PC-9 (cell line): Measurements from ENCODE around the gene ELFN1. TPM values are rescaled to one million over a fixed set of nuclear protein-coding genes. Genes with fewer than 3 reads are reported as not detected.

Source experiments
- BruUV-seq: library from RNA; stranded (reverse); fragments of 400-500 nt; replicated peaks from 2 replicates; lab custom pipeline; 2021; lab: Mats Ljungman, UMichigan
- CTCF ChIA-PET: fragments of 300-600 bp; sonication (Branson Sonifier 250); formaldehyde crosslinking; loops from one replicate; lab custom pipeline; 2022; ENCODE audit warnings: antibody characterized with exemption; lab: Charles Lee
- POLR2A ChIA-PET: fragments of 300-600 bp; sonication (Branson Sonifier 250); formaldehyde crosslinking; loops from one replicate; lab custom pipeline; 2022; ENCODE audit warnings: antibody characterized with exemption; ENCODE audit not compliant: unreplicated experiment; lab: Charles Lee
- DNase-seq, 2 experiments: peaks; one replicate each; pipeline versions ENCODE4 v3.0.0 to v3.0.0-alpha.2; 2015 to 2022; ENCODE audit warnings: mixed read lengths in 1 of 2
- H2AFZ ChIP-seq: fragments of 200-600 bp; sonication (generic); 2 replicates; pipeline ENCODE4 v1.8.1; 2017; ENCODE audit warnings: antibody characterized with exemption
- H3F3A ChIP-seq: fragments of 200-600 bp; sonication (generic); 2 replicates; pipeline ENCODE4 v1.8.1; 2017; ENCODE audit warnings: antibody characterized with exemption, mild to moderate bottlenecking, low read depth; ENCODE audit not compliant: insufficient read depth
- H3K27ac ChIP-seq: fragments of 200-600 bp; sonication (generic); 2 replicates; pipeline ENCODE4 v1.6.1; 2016; ENCODE audit warnings: mixed run types
- H3K27me3 ChIP-seq: fragments of 200-600 bp; sonication (generic); 2 replicates; pipeline ENCODE4 v1.6.1; 2016; ENCODE audit warnings: low read depth, mixed run types; ENCODE audit not compliant: insufficient read depth
- H3K36me3 ChIP-seq: fragments of 200-600 bp; sonication (generic); 2 replicates; pipeline ENCODE4 v1.6.1; 2016; ENCODE audit warnings: low read depth, mixed run types
- H3K4me1 ChIP-seq: fragments of 200-600 bp; sonication (generic); replicated peaks from 2 replicates; pipeline ENCODE4 v1.6.1; 2016; ENCODE audit warnings: mixed run types; ENCODE audit not compliant: insufficient read depth
- H3K4me2 ChIP-seq: fragments of 200-600 bp; sonication (generic); 2 replicates; pipeline ENCODE4 v1.6.1; 2017; ENCODE audit warnings: mixed run types
- H3K4me3 ChIP-seq: fragments of 200-600 bp; sonication (generic); 2 replicates; pipeline ENCODE4 v1.6.1; 2016; ENCODE audit warnings: mixed run types
- H3K79me2 ChIP-seq: fragments of 200-600 bp; sonication (generic); 2 replicates; pipeline ENCODE4 v1.6.1; 2017; ENCODE audit warnings: low read depth, mixed run types
- H3K9me2 ChIP-seq: fragments of 200-600 bp; sonication (generic); 2 replicates; pipeline ENCODE4 v1.8.1; 2017; ENCODE audit warnings: mild to moderate bottlenecking; ENCODE audit not compliant: insufficient read depth
- H3K9me3 ChIP-seq: fragments of 200-600 bp; sonication (generic); 2 replicates; pipeline ENCODE4 v1.8.1; 2016; ENCODE audit warnings: low read depth; ENCODE audit not compliant: insufficient read depth
- H4K20me1 ChIP-seq: fragments of 200-600 bp; sonication (generic); 2 replicates; pipeline ENCODE4 v1.8.1; 2017; ENCODE audit not compliant: insufficient read depth
- EZH2 ChIP-seq: fragments of 200-600 bp; sonication (generic); IDR thresholded peaks from 2 replicates; pipeline ENCODE4 v1.8.0; 2017; ENCODE audit warnings: antibody characterized with exemption, low read depth
- intact Hi-C: fragments of 100-400 bp; cut with micrococcal nuclease; formaldehyde crosslinking; loops from one replicate; pipeline ENCODE4 v1.10.0; 2022; ENCODE audit not compliant: unreplicated experiment
- total RNA-seq: library from RNA; stranded (reverse); gene quantifications from 2 replicates; pipeline ENCODE4 v1.2.3, GENCODE V29; 2021
- TF ChIP-seq, protein P1 (sequence below): fragments of 200-600 bp; sonication (generic); conservative IDR thresholded peaks from 2 replicates; pipeline ENCODE4 v1.6.1; 2017; ENCODE audit warnings: mixed run types, antibody characterized with exemption, mild to moderate bottlenecking, moderate library complexity

Gene ELFN1
- total RNA-seq, 1 experiment from 2014 or later = 0.09 TPM

DNA sequence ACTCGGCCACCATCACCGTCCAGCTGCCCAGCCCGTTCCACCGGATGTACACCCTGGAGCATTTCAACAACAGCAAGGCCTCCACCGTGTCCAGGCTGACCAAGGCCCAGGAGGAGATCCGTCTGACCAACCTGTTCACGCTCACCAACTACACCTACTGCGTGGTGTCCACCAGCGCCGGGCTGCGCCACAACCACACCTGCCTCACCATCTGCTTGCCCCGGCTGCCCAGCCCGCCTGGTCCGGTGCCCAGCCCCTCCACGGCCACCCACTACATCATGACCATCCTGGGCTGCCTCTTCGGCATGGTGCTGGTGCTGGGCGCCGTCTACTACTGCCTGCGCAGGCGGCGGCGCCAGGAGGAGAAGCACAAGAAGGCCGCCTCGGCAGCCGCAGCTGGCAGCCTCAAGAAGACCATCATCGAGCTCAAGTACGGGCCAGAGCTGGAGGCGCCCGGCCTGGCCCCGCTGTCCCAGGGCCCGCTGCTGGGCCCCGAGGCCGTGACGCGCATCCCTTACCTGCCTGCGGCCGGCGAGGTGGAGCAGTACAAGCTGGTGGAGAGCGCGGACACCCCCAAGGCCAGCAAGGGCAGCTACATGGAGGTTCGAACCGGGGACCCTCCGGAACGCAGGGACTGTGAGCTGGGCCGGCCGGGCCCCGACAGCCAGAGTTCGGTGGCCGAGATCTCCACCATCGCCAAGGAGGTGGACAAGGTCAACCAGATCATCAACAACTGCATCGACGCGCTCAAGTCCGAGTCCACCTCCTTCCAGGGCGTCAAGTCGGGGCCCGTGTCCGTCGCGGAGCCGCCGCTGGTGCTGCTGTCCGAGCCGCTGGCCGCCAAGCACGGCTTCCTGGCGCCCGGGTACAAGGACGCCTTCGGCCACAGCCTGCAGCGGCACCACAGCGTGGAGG, 75.8 kb downstream of the ELFN1 start:
- no peaks in the 10 kb centered on the region for H3K9me3 ChIP-seq
- POLR2A ChIA-PET = no interaction called here
- no TSS peak for BruUV-seq
- intact Hi-C loops = no loop called here
- no peaks in the 10 kb centered on the region for H3K4me1 ChIP-seq
- CTCF ChIA-PET = no interaction called here
- no peak overlapping the region for H2AFZ ChIP-seq
- no peaks in the 10 kb centered on the region for H3K36me3 ChIP-seq
- no peak for TF ChIP-seq EZH2
- TF ChIP-seq, protein P1, sequence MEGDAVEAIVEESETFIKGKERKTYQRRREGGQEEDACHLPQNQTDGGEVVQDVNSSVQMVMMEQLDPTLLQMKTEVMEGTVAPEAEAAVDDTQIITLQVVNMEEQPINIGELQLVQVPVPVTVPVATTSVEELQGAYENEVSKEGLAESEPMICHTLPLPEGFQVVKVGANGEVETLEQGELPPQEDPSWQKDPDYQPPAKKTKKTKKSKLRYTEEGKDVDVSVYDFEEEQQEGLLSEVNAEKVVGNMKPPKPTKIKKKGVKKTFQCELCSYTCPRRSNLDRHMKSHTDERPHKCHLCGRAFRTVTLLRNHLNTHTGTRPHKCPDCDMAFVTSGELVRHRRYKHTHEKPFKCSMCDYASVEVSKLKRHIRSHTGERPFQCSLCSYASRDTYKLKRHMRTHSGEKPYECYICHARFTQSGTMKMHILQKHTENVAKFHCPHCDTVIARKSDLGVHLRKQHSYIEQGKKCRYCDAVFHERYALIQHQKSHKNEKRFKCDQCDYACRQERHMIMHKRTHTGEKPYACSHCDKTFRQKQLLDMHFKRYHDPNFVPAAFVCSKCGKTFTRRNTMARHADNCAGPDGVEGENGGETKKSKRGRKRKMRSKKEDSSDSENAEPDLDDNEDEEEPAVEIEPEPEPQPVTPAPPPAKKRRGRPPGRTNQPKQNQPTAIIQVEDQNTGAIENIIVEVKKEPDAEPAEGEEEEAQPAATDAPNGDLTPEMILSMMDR = no peak
- no peak for DNase-seq
- H3K9me2 ChIP-seq = no peaks in the 10 kb centered on the region
- H3K27me3 ChIP-seq = peaks cover 46% of the 10 kb centered on the region
- no peak overlapping the region for H3K4me3 ChIP-seq
- no peak overlapping the region for H3K4me2 ChIP-seq
- no peaks in the 10 kb centered on the region for H3F3A ChIP-seq
- H4K20me1 ChIP-seq = no peaks in the 10 kb centered on the region; the same call in 1 of the 2 replicates
- H3K27ac ChIP-seq = no peak overlapping the region
- H3K79me2 ChIP-seq = no peaks in the 10 kb centered on the region

DNA sequence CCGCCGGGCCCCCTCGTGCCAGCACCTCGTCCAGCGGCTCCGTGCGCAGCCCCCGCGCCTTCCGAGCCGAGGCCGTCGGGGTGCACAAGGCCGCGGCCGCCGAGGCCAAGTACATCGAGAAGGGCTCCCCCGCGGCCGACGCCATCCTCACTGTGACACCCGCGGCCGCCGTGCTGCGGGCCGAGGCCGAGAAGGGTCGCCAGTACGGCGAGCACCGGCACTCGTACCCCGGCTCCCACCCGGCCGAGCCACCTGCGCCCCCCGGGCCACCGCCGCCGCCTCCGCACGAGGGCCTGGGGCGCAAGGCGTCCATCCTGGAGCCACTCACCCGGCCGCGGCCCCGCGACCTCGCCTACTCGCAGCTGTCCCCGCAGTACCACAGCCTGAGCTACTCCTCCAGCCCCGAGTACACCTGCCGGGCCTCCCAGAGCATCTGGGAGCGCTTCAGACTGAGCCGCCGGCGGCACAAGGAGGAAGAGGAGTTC, 76.5 kb downstream of the ELFN1 start:
- intact Hi-C loops = no loop called here
- no peaks in the 10 kb centered on the region for H3K9me3 ChIP-seq
- CTCF ChIA-PET = no interaction called here
- no peak overlapping the region for H3K27ac ChIP-seq
- H3K9me2 ChIP-seq = no peaks in the 10 kb centered on the region
- H3K27me3 ChIP-seq = peaks cover 53% of the 10 kb centered on the region
- H3K4me1 ChIP-seq = no peaks in the 10 kb centered on the region
- no peaks in the 10 kb centered on the region for H3K79me2 ChIP-seq
- no peak for TF ChIP-seq EZH2
- TF ChIP-seq, protein P1 = no peak
- H3K4me3 ChIP-seq = no peak overlapping the region
- H4K20me1 ChIP-seq = no peaks in the 10 kb centered on the region; the same call in 1 of the 2 replicates
- BruUV-seq = no TSS peak
- no peaks in the 10 kb centered on the region for H3K36me3 ChIP-seq
- no peak overlapping the region for H2AFZ ChIP-seq
- H3F3A ChIP-seq = no peaks in the 10 kb centered on the region
- no peak for DNase-seq
- POLR2A ChIA-PET = no interaction called here
- H3K4me2 ChIP-seq = no peak overlapping the region

DNA sequence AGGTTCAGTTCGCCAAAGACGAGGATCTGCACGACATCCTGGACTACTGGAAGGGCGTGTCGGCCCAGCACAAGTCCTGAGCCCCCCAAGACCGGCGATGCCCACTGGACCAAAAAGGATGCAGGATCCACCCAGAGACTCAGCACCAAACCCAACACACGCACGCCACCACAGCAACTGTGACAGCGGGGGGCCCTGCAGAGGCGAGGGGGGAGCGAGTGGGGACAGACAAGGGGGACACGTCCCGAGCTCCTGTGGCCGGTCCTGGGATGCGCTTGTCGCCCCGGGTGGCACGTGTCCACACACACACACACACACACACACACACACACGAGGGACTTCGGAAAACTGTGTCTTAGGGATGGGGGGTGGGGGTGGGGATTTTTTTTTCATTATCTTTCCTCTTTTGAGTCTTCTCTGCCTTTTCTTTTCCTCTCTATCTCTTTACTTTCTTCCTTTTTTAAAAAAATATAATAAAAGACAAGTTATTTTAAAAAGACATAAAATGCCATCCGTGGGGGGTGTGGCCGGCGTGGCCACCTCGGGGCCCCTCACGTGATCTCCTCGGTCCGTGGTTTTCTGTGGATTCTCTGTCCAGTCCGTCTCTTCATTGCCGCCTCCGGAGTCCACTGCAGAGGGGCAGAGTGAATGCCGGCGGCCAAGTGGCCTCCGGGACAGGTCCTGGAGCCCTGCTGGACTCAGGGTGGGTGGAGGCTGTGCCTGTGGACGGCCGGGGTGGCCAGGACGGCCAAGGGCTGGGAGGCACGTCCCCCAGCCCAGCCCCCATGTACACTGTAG, 77.1 kb downstream of the ELFN1 start:
- TF ChIP-seq EZH2 = no peak
- intact Hi-C loops = no loop called here
- Histone ChIP-seq H3K9me2 (no peaks in the 10 kb centered on the region), H3K79me2 (no peaks in the 10 kb centered on the region), H3K9me3 (no peaks in the 10 kb centered on the region), H4K20me1 (no peaks in the 10 kb centered on the region; the same call in 1 of the 2 replicates), H2AFZ (no peak overlapping the region), H3K4me3 (no peak overlapping the region), H3K4me1 (no peaks in the 10 kb centered on the region), H3K27me3 (peaks cover 57% of the 10 kb centered on the region), H3K27ac (no peak overlapping the region), H3F3A (no peaks in the 10 kb centered on the region), H3K4me2 (no peak overlapping the region), H3K36me3 (no peaks in the 10 kb centered on the region)
- BruUV-seq = no TSS peak
- CTCF ChIA-PET = no interaction called here
- POLR2A ChIA-PET = no interaction called here
- DNase-seq = no peak
